Stimulated activated memory B cell treated with anti-CD40 and anti-IgM and Interleukin-4, amounts not matched to agents 10 μg/mL and 1 μg/mL and 100 μg/mL, for 72 hours (primary cell): ENCODE data around the gene SETX.
"Not testable (repeated sequence)": the region's sequence is repeated elsewhere in the genome, so short reads cannot be mapped to it uniquely, and the experiment has no call there.

Experiments used
- ATAC-seq: fragments of 150-1000 bp; cut with Tn5 transposase; 2 replicates; pipeline ENCODE4 v1.10.0; 2021
- H3K27ac Mint-ChIP-seq: one replicate; pipeline ENCODE4 v1.8.0; 2022; ENCODE audit warnings: mild to moderate bottlenecking, mixed read lengths
- H3K27me3 Mint-ChIP-seq: one replicate; pipeline ENCODE4 v1.8.0; 2022; ENCODE audit warnings: mixed read lengths
- H3K36me3 Mint-ChIP-seq: one replicate; pipeline ENCODE4 v1.8.0; 2022; ENCODE audit warnings: mixed read lengths
- H3K4me1 Mint-ChIP-seq: one replicate; pipeline ENCODE4 v1.8.0; 2022; ENCODE audit warnings: mixed read lengths
- H3K4me3 Mint-ChIP-seq: one replicate; pipeline ENCODE4 v1.8.0; 2022; ENCODE audit warnings: mild to moderate bottlenecking, moderate library complexity, mixed read lengths
- H3K9me3 Mint-ChIP-seq: one replicate; pipeline ENCODE4 v1.8.0; 2022; ENCODE audit warnings: mixed read lengths

The SETX gene

GRCh38 chr9:132283165-132283564, 71.6 kb downstream of the SETX start:
- ATAC-seq, result no peak

GRCh38 chr9:132274861-132275260, 79.9 kb downstream of the SETX start:
- H3K36me3 Mint-ChIP-seq, result peaks cover 80% of the 10 kb centered on the region
- ATAC-seq, result no peak

More at GRCh38 chr9:132283165-132283564, 71.6 kb downstream of the SETX start:
- Mint-ChIP-seq H3K27me3 (no peaks in the 10 kb centered on the region), H3K4me1 (no peaks in the 10 kb centered on the region), H3K27ac (no peak overlapping the region), H3K9me3 (no peaks in the 10 kb centered on the region), H3K4me3 (no peak overlapping the region), H3K36me3 (peaks cover 55% of the 10 kb centered on the region)

GRCh38 chr9:132269704-132270516, 84.9 kb downstream of the SETX start:
- H3K9me3 Mint-ChIP-seq, ATAC-seq, H3K27ac Mint-ChIP-seq, H3K27me3 Mint-ChIP-seq, H3K4me3 Mint-ChIP-seq, H3K4me1 Mint-ChIP-seq: not testable (repeated sequence)
- H3K36me3 Mint-ChIP-seq, result peaks cover 62% of the 10 kb centered on the region

More at GRCh38 chr9:132274861-132275260, 79.9 kb downstream of the SETX start:
- H3K4me1 Mint-ChIP-seq, result no peaks in the 10 kb centered on the region
- no peaks in the 10 kb centered on the region for H3K27me3 Mint-ChIP-seq
- no peak overlapping the region for H3K27ac Mint-ChIP-seq
- H3K9me3 Mint-ChIP-seq, result no peaks in the 10 kb centered on the region
- H3K4me3 Mint-ChIP-seq, result no peak overlapping the region

GRCh38 chr9:132268725-132269352, 85.9 kb downstream of the SETX start:
- Mint-ChIP-seq H3K4me3 (no peak overlapping the region), H3K4me1 (peaks cover 7% of the 10 kb centered on the region), H3K9me3 (no peaks in the 10 kb centered on the region), H3K27ac (peak overlapping the region; percentile 35), H3K36me3 (peaks cover 67% of the 10 kb centered on the region), H3K27me3 (no peaks in the 10 kb centered on the region)
- ATAC-seq, result no peak

GRCh38 chr9:132267660-132268059, 87.1 kb downstream of the SETX start:
- Mint-ChIP-seq H3K36me3 (peaks cover 66% of the 10 kb centered on the region), H3K4me3 (no peak overlapping the region), H3K4me1 (peaks cover 13% of the 10 kb centered on the region), H3K27ac (peak overlapping the region; percentile 35), H3K9me3 (no peaks in the 10 kb centered on the region), H3K27me3 (no peaks in the 10 kb centered on the region)
- no peak for ATAC-seq

- no peak for ATAC-seq
- no peaks in the 10 kb centered on the region for H3K9me3 Mint-ChIP-seq
- peaks cover 21% of the 10 kb centered on the region for H3K4me1 Mint-ChIP-seq
- peaks cover 61% of the 10 kb centered on the region for H3K36me3 Mint-ChIP-seq
- no peak overlapping the region for H3K4me3 Mint-ChIP-seq
- H3K27me3 Mint-ChIP-seq, result no peaks in the 10 kb centered on the region
- no peak overlapping the region for H3K27ac Mint-ChIP-seq
These were observed 88.8 kb downstream of the SETX start for GRCh38 chr9:132266017-132266416.

- no peak for ATAC-seq
- Mint-ChIP-seq H3K9me3 (no peaks in the 10 kb centered on the region), H3K36me3 (peaks cover 32% of the 10 kb centered on the region), H3K27ac (peak overlapping the region; percentile 41), H3K4me1 (peaks cover 26% of the 10 kb centered on the region), H3K4me3 (no peak overlapping the region), H3K27me3 (no peaks in the 10 kb centered on the region)
These were observed 93.9 kb downstream of the SETX start for GRCh38 chr9:132260846-132261245.

- Mint-ChIP-seq H3K27me3 (peaks cover 20% of the 10 kb centered on the region), H3K27ac (no peak overlapping the region), H3K4me1 (peaks cover 7% of the 10 kb centered on the region), H3K36me3 (no peaks in the 10 kb centered on the region), H3K9me3 (no peaks in the 10 kb centered on the region), H3K4me3 (no peak overlapping the region)
- ATAC-seq, result no peak
These were observed 104.2 kb downstream of the SETX start for GRCh38 chr9:132250324-132251262.

- Mint-ChIP-seq H3K27me3 (peaks cover 20% of the 10 kb centered on the region), H3K9me3 (no peaks in the 10 kb centered on the region), H3K4me1 (peaks cover 7% of the 10 kb centered on the region), H3K36me3 (no peaks in the 10 kb centered on the region), H3K27ac (no peak overlapping the region), H3K4me3 (no peak overlapping the region)
- ATAC-seq, result no peak
These were observed 105.1 kb downstream of the SETX start for GRCh38 chr9:132249690-132250089.

GRCh38 chr9:132249123-132249522, 105.7 kb downstream of the SETX start:
- H3K4me3 Mint-ChIP-seq, result no peak overlapping the region
- no peaks in the 10 kb centered on the region for H3K36me3 Mint-ChIP-seq
- H3K4me1 Mint-ChIP-seq, result peaks cover 7% of the 10 kb centered on the region
- no peaks in the 10 kb centered on the region for H3K9me3 Mint-ChIP-seq
- H3K27me3 Mint-ChIP-seq, result peaks cover 20% of the 10 kb centered on the region
- H3K27ac Mint-ChIP-seq, result no peak overlapping the region
- ATAC-seq, result no peak

- Mint-ChIP-seq H3K4me1 (peaks cover 7% of the 10 kb centered on the region), H3K27me3 (peaks cover 20% of the 10 kb centered on the region), H3K4me3 (no peak overlapping the region), H3K9me3 (no peaks in the 10 kb centered on the region), H3K27ac (no peak overlapping the region), H3K36me3 (no peaks in the 10 kb centered on the region)
- ATAC-seq, result no peak
These were observed 106.8 kb downstream of the SETX start for GRCh38 chr9:132247942-132248341.

- H3K9me3 Mint-ChIP-seq, result no peaks in the 10 kb centered on the region
- H3K36me3 Mint-ChIP-seq, result no peaks in the 10 kb centered on the region
- H3K27me3 Mint-ChIP-seq, result peaks cover 20% of the 10 kb centered on the region
- no peak overlapping the region for H3K27ac Mint-ChIP-seq
- peaks cover 9% of the 10 kb centered on the region for H3K4me1 Mint-ChIP-seq
- no peak for ATAC-seq
- no peak overlapping the region for H3K4me3 Mint-ChIP-seq
These were observed 109.3 kb downstream of the SETX start for GRCh38 chr9:132245465-132245864.

GRCh38 chr9:132244582-132245455, 110.0 kb downstream of the SETX start:
- Mint-ChIP-seq H3K4me1 (peaks cover 14% of the 10 kb centered on the region), H3K27me3 (peaks cover 20% of the 10 kb centered on the region), H3K4me3 (no peak overlapping the region), H3K36me3 (no peaks in the 10 kb centered on the region), H3K9me3 (no peaks in the 10 kb centered on the region), H3K27ac (no peak overlapping the region)
- no peak for ATAC-seq
